Type B pancreatic cell (in vitro differentiated cells): Measurements from ENCODE around the gene SLC6A5. TPM values are rescaled to one million over a fixed set of nuclear protein-coding genes. Genes with fewer than 3 reads are reported as not detected.

Experiments used
- DNase-seq: peaks from one replicate; pipeline ENCODE4 v3.0.0; 2021; ENCODE audit warnings: mixed read lengths; ENCODE audit not compliant: unreplicated experiment; ENCODE audit errors: extremely low spot score
- H3K27ac Mint-ChIP-seq: 2 replicates; pipeline ENCODE4 v1.8.0; 2021; ENCODE audit warnings: mild to moderate bottlenecking, mixed read lengths
- H3K27me3 Mint-ChIP-seq: 2 replicates; pipeline ENCODE4 v1.8.0; 2021; ENCODE audit warnings: mixed read lengths
- H3K36me3 Mint-ChIP-seq: 2 replicates; pipeline ENCODE4 v1.8.0; 2021; ENCODE audit warnings: mixed read lengths
- H3K4me1 Mint-ChIP-seq: one replicate; pipeline ENCODE4 v1.8.0; 2021; ENCODE audit warnings: mixed read lengths; ENCODE audit not compliant: unreplicated experiment
- H3K4me3 Mint-ChIP-seq: 2 replicates; pipeline ENCODE4 v1.8.0; 2021; ENCODE audit warnings: mild to moderate bottlenecking, mixed read lengths
- H3K9me3 Mint-ChIP-seq: 2 replicates; pipeline ENCODE4 v1.8.0; 2021; ENCODE audit warnings: mixed read lengths
- total RNA-seq: library from RNA; stranded (reverse); gene quantifications from 2 replicates; pipeline ENCODE4 v1.2.1, GENCODE V29; 2021; ENCODE audit warnings: low replicate concordance
- TF ChIP-seq, protein P1 (sequence below): fragments of 200-600 bp; sonication (generic); conservative IDR thresholded peaks from 2 replicates; pipeline ENCODE4 v1.5.0; 2021; ENCODE audit warnings: antibody characterized with exemption, mild to moderate bottlenecking

SLC6A5 gene
- total RNA-seq, 1 donor from 2014 or later, result not detected

DNA sequence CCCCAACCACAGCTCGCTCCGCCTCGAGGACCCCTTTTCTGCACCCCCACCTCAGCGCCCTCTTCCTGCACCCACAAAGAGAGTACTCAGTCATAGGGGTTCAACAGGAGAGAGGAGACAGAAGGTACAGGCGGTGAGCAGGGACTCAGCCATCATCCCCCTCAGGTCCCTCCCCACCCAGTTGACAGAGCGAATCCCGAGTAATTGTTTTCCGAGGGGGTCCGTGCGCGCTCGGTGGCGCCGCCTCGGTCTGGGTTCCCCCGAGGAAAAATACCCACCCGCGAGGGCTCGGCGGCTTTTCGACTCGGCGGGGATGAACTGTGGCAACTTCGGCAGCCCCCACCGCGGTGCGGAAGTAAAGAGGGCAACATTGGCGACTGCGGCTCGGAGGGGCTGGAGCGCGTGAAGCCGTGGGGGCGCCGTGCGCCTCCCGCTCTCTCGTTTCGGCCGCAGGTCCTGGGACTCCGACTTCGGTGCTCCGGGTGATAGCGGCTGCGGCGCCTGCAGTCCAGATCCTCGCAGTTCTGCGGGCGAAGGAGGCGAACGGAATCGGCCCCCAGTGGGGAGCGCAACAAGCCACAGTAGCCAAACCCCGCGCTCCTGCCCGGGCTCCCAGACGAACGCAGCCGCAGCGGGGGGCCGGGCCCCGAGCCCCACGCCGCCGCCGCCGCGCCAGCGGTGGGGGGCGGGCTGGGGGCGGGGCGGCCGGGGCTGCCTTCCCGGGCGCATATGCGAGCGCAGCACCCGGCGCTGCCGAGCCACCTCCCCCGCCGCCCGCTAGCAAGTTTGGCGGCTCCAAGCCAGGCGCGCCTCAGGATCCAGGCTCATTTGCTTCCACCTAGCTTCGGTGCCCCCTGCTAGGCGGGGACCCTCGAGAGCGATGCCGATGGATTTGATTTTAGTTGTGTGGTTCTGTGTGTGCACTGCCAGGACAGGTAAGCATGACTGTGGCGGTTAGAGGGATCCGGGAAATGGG, 69.7 kb downstream of the SLC6A5 start, which contains the start of gene NELL1:
Gene NELL1, plus strand, starts transcription at position 743 of the 976 bp plus-strand sequence.
- H3K27me3 Mint-ChIP-seq, result peaks cover 83% of the 10 kb centered on the region
- peak within 1 kb of the TSS; percentile 89 for H3K4me3 Mint-ChIP-seq
- H3K27ac Mint-ChIP-seq, result no peak within 1 kb of the TSS
- peaks cover 10% of the 10 kb centered on the region for H3K9me3 Mint-ChIP-seq
- TF ChIP-seq, protein P1, sequence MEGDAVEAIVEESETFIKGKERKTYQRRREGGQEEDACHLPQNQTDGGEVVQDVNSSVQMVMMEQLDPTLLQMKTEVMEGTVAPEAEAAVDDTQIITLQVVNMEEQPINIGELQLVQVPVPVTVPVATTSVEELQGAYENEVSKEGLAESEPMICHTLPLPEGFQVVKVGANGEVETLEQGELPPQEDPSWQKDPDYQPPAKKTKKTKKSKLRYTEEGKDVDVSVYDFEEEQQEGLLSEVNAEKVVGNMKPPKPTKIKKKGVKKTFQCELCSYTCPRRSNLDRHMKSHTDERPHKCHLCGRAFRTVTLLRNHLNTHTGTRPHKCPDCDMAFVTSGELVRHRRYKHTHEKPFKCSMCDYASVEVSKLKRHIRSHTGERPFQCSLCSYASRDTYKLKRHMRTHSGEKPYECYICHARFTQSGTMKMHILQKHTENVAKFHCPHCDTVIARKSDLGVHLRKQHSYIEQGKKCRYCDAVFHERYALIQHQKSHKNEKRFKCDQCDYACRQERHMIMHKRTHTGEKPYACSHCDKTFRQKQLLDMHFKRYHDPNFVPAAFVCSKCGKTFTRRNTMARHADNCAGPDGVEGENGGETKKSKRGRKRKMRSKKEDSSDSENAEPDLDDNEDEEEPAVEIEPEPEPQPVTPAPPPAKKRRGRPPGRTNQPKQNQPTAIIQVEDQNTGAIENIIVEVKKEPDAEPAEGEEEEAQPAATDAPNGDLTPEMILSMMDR, result no peak
- no peak for DNase-seq
- peaks cover 25% of the 10 kb centered on the region for H3K4me1 Mint-ChIP-seq
- H3K36me3 Mint-ChIP-seq, result no peaks in the 10 kb centered on the region

DNA sequence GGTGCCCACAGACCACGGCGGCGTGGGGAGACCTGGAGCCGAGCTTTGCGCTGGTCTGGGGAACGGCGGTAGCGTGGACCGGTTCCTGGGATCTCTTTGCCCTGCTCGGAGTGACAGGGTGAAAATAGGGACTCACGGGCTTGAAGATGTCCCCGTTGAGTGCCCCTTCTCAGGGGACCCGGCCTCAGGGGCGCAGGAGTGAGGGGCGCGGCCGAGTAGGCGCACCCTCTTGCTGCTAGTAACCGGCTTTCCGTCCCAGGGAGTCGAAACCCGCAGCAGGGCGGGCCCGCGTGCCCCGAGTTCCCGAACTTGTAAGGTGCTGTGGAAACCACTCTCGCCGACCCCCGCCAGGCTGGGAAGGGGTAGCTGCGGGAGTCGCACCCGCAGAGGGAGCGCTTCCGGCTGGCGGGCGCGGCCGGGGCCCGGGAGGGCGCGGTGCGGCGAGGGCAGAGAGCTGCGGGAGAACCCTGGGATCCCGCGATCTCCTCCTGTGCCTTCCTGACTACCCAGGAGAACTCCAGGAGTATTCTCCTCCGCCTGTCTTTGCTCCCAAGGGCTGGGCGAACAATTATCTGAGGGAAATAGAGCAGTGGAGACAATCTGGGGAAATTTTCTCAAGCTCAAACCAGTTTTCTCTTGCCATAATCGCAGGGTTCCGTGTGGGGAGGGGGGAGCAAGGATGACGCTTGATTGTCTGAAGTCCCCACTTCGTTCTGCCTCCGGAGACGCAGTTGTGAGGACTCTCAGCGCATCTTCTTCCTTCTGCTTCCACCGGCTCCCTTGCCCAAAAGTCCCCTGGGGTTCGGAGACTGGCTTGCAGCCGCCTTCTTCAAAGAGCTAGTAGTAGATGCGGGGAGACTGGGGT, 70.6 kb downstream of the SLC6A5 start:
- no peak for DNase-seq
- Mint-ChIP-seq H3K27ac (no peak overlapping the region), H3K36me3 (no peaks in the 10 kb centered on the region), H3K4me1 (peaks cover 25% of the 10 kb centered on the region), H3K9me3 (peaks cover 10% of the 10 kb centered on the region), H3K4me3 (peak overlapping the region; percentile 89), H3K27me3 (peaks cover 86% of the 10 kb centered on the region)
- TF ChIP-seq, protein P1, result no peak

DNA sequence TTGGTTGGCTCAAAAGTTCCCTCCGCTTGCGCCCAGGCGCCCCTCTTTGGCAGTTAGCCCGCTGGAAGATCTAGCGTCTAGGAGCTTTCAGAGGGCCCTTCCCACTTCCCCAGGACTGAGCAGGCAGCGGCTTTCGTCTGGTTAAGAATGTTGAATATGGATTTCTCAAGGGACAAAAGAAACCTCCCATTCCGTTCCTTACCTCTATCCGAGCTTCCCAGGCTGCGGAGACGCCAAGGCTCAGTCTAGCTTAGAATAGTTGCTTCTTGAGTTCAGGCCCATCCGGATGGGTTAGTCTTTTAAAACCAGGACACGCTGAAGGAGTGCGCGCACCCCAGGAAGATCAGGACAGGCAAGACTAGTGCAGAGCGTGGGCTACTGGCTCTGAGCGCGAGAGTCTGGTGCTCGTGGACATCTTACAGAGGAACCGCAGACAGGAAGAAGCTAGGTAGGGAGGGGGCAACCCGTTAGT, 71.6 kb downstream of the SLC6A5 start:
- peaks cover 10% of the 10 kb centered on the region for H3K9me3 Mint-ChIP-seq
- peaks cover 25% of the 10 kb centered on the region for H3K4me1 Mint-ChIP-seq
- no peak overlapping the region for H3K27ac Mint-ChIP-seq
- H3K27me3 Mint-ChIP-seq, result peaks cover 77% of the 10 kb centered on the region
- TF ChIP-seq, protein P1, result no peak
- H3K4me3 Mint-ChIP-seq, result peak overlapping the region; percentile 81
- H3K36me3 Mint-ChIP-seq, result no peaks in the 10 kb centered on the region
- no peak for DNase-seq

DNA sequence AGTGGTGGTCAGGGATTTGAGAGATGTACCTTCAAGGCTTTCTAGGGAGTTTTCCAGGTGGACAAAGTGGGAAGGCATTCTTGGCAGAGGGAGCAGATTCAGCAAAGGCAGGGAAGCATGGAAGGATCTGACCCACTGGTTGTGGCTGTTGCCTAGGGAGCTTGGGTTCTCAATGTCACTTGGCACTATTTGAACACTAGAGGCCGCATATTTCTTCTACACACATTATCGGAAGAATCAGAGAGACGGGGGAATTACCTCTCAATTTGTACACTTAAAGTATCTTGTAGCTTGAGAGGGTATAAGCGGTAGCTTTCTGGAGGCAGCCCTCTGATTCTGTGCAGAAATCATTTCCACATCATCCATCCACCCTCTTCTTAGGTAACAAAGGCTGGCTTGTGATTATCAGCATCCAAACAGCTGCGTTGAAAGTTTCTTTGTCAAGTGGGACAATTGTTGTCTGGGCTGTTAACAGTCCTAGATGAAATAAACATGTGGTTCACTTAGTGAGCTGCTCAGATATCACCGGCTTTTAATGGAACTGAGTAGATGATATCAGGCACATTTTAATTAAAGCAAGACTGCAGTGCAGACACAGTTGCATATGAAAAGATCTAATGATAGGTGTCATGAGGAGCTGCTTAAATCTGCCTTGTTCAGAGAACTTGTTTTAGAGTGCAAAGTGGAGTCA, 72.6 kb downstream of the SLC6A5 start:
- H3K4me1 Mint-ChIP-seq, result peaks cover 25% of the 10 kb centered on the region
- H3K9me3 Mint-ChIP-seq, result peaks cover 3% of the 10 kb centered on the region
- peaks cover 68% of the 10 kb centered on the region for H3K27me3 Mint-ChIP-seq
- H3K4me3 Mint-ChIP-seq, result peak overlapping the region; percentile 81
- no peak for DNase-seq
- TF ChIP-seq, protein P1, result peak; percentile 52
- no peak overlapping the region for H3K27ac Mint-ChIP-seq
- H3K36me3 Mint-ChIP-seq, result no peaks in the 10 kb centered on the region

DNA sequence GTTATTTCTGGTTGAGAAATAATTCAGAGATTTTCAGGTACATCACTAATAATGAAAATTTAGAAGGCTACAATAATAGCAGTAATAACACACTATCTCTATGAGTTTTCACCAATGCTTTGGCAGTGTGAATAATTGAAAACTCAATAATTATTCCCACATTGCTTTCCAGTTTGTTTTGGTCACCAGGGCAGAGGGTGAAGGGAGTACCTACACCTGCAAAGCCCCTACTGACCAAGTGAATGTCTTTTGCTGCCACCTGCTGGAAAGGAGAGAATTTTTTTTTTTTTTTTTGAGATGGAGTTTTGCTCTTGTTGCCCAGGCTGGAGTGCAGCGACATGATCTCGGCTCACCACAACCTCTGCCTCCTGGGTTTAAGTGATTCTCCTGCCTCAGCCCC, 73.2 kb downstream of the SLC6A5 start:
- TF ChIP-seq, protein P1, result peak; percentile 66
- no peaks in the 10 kb centered on the region for H3K36me3 Mint-ChIP-seq
- DNase-seq, result no peak
- H3K27me3 Mint-ChIP-seq, result peaks cover 62% of the 10 kb centered on the region
- H3K4me3 Mint-ChIP-seq, result no peak overlapping the region
- no peaks in the 10 kb centered on the region for H3K9me3 Mint-ChIP-seq
- H3K4me1 Mint-ChIP-seq, result peaks cover 23% of the 10 kb centered on the region
- no peak overlapping the region for H3K27ac Mint-ChIP-seq
